AG09309 (cell line): ENCODE results near the gene PKP4.

ENCODE experiments used
- DNase-seq: peaks from one replicate; pipeline ENCODE4 v3.0.0-alpha.2; 2010; ENCODE audit warnings: low read depth
- H3K4me3 ChIP-seq: 2 replicates; pipeline ENCODE4 v1.5.1; 2011; ENCODE audit warnings: mild to moderate bottlenecking, low read depth, low read length, moderate library complexity; ENCODE audit not compliant: control insufficient read depth
- TF ChIP-seq, protein P1 (sequence below): IDR thresholded peaks from 2 replicates; pipeline ENCODE4 v1.5.1; 2011; ENCODE audit warnings: mild to moderate bottlenecking, low read depth, low read length, inconsistent platforms; ENCODE audit not compliant: insufficient read depth, control insufficient read depth; ENCODE audit errors: missing control alignments

The PKP4 gene

DNA sequence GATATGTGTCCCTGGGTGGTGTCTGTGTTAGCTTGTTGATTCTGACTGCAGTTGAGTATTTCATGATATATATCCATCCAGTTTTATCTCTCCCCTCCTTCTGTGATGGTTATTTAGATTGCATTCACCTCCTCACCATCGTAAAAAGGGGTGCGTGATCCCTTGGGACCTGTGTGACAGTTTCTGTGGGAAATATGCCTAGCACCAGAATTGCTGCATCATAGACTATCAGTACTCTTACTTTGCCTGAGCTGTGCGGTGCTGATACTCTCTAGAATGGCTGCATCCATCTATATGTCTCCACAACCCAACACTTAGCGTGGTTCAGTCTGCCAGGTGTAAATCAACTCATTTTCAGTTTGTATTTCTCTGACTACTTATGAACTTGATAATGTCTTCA lies 34.3 kb downstream of the PKP4 start:
- TF ChIP-seq, protein P1, sequence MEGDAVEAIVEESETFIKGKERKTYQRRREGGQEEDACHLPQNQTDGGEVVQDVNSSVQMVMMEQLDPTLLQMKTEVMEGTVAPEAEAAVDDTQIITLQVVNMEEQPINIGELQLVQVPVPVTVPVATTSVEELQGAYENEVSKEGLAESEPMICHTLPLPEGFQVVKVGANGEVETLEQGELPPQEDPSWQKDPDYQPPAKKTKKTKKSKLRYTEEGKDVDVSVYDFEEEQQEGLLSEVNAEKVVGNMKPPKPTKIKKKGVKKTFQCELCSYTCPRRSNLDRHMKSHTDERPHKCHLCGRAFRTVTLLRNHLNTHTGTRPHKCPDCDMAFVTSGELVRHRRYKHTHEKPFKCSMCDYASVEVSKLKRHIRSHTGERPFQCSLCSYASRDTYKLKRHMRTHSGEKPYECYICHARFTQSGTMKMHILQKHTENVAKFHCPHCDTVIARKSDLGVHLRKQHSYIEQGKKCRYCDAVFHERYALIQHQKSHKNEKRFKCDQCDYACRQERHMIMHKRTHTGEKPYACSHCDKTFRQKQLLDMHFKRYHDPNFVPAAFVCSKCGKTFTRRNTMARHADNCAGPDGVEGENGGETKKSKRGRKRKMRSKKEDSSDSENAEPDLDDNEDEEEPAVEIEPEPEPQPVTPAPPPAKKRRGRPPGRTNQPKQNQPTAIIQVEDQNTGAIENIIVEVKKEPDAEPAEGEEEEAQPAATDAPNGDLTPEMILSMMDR, result no peak
- DNase-seq, result no peak
- no peak overlapping the region for H3K4me3 ChIP-seq

DNA sequence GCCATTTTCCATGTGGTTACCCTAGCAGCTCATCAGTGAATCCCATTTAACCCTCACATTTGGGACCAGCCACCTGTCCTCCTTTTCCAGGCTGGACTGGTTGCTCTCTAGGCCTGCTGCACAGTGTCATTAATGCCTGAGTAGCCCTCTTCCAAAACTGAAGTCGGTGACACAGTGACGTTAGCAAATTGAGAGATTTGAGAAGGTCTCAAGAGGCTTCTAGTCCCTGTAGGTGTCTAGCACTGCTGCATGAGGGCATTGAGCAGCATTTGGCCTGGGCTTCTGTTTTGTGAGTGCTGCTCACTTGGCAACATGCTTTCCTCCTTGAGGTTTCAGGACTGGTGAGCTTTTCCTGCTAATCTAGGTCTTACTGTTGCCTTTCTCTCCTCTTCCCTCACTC lies 36.7 kb downstream of the PKP4 start:
- no peak for DNase-seq
- TF ChIP-seq, protein P1, result no peak
- no peak overlapping the region for H3K4me3 ChIP-seq

DNA sequence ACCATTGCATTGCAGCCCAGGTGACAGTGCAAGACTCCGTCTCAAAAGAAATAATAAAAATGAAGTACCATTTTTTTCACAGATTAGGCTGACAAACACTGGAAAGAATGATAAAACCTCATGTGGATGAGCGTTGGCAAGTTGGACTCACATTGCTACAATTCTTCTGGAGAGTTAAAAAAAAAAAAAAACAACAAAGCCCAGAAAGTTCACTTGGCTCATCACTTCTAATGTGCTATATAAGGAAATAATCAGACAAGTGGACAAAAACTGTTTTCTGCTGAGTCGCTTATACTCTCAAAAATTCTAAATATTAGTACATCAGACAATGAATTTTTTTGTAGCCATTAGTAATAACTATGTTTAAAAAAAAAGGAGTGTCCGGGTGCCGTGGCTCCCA lies 38.4 kb downstream of the PKP4 start:
- H3K4me3 ChIP-seq, result no peak overlapping the region
- TF ChIP-seq, protein P1, result no peak
- DNase-seq, result peak; percentile 65

DNA sequence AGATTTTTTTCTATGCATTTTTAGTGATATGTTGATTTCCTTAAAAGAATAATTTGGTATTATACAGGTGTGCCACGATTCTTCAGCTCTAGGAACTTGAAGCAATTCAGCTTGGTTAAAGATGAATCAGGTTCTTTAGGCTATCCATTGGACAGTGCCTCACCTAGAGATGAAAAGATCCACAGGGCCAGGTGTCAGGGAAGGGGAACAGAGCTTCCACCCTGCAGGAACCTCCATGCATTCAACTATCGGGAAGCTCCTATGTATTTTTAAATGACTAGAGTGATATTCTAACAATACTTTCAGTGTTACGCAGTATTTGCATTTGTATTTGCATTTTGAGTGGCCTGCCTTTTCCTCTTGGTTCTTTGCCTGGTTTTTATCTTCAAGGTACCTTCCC lies 40.2 kb downstream of the PKP4 start:
- no peak overlapping the region for H3K4me3 ChIP-seq
- no peak for DNase-seq
- TF ChIP-seq, protein P1, result no peak

DNA sequence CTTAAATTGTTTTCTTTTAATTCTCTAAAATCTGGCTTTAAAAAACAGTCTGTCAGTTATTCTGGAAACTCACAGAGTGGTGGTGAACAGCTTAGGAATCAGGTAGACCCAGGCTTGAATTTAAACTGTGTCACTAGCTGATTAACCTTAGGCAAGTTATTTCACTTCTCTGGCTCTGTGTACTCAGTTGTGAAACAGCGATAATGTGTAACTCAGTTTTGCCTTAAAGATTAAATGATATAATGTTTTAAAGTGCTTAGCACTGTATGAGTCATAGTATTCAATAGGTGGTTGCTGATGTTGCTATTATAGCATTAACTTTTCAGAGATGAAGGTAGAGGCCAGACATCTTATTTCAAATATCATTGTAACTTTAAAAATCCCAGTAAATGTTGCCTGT lies 40.7 kb downstream of the PKP4 start:
- TF ChIP-seq, protein P1, result no peak
- no peak for DNase-seq
- no peak overlapping the region for H3K4me3 ChIP-seq

DNA sequence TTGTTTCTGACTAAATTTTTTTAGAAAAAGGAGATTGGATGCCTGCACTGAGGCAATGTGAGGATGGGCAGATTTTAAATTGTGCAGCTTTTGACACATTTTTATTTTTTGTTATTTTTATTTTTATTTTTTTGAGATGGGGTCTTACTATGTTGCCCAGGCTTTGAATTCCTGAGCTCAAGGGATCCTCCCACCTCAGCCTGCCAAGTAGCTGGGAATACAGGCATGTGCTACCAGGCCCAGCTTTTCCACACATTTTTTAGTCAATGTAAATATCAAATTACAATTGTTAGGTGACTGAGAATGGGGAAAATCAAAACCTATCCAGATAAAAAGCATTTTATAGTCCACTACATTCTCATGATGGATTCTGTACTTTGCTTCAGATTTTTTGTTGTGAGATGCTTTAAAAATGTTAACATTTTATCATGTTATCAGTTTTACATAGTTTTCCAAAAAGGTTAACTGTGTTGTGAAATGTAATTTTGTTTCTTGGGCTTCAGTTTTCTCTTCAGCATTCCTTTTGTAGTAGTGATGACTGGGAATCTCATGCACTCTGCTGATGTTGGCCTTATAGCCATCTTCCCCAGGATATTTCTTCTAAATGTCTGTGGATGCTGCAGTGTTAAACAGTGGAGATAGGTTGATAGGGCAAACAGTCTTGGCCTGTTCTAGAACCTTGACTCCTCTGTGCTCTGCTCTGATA lies 41.4 kb downstream of the PKP4 start:
- TF ChIP-seq, protein P1, result no peak
- no peak for DNase-seq
- no peak overlapping the region for H3K4me3 ChIP-seq

DNA sequence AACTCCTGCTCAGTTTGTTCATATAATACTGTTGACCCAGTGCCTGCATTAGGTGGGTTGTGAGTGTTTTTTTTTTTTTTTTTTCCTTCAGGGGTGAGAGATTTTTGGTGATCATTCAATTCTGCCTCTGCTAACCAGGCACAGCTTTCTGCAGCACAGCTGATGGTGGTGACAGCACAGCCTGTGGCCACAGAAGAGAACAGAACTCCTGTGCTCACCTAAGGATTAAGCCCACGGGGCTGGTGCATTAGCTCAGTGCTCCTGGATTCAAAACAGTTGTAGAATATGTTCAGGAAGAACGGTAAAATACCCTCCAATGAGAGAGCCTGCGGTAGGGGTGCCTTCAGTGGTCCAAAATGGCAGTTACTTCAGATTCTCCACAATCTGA lies 42.0 kb downstream of the PKP4 start:
- TF ChIP-seq, protein P1, result no peak

More for the DNA sequence above, 42.0 kb downstream of the PKP4 start:
- H3K4me3 ChIP-seq, result no peak overlapping the region
- no peak for DNase-seq
